Pericardium fibroblast (primary cell): ENCODE measurements around the gene YBX1. TPM values are rescaled to one million over a fixed set of nuclear protein-coding genes. Genes with fewer than 3 reads are reported as not detected.

Experiments
- total RNA-seq: library from RNA; depleted of rRNA; stranded (reverse); fragments of >200 nt; gene quantifications from 2 replicates; pipeline ENCODE4 v1.2.3, GENCODE V29; 2015

Gene YBX1
- total RNA-seq: 514 and 596 TPM in 2 replicates

GRCh38 chr1:42681741-42682483 is at the start of gene YBX1:
Gene YBX1, plus strand, starts transcription at chr1:42682418. Its CDS starts 148 bp downstream, at chr1:42682566.

DNA sequence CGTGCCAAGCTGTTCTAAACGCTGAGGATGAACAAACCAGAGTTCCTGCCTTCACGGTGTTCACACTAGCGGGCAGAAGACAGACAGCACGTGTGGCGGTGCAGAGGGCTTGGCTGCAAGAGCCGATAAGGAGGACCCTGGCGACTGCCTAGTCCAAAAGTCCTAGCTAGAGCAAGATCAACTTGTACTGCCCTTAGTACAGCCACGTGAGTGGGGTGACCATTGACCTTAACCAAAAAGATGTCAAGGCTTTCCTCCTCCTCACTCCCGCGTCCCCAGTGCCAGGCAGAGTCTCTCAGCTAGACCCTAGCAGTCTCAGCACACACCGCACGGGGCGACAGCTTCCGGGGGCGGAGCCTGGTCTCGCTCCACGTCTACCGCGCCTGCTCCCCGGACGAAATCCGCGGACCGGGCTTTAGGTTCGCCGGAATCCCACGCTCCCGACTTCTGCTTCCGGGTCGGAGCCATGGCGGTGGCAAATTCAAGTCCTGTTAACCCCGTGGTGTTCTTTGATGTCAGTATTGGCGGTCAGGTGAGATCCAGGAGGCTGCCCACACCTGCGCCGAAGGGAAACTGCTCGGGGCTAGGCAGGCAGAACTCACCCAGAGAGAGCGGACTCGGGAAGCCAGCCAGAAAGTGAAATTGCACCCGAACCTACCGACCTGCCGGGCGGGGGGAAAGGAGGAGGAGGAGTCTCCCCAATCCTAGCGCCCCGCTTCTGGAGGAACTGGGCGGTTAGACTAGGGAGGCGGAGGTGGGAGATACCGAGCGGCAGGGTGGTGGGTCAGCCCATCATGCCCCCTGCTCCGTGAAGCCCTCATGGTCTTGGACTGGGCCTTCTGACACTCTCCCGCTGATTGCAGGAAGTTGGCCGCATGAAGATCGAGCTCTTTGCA is 24.0 kb upstream of the YBX1 start, which contains the start of gene PPIH:
Gene PPIH (plus strand): TSS at position 443 of the 896 bp plus-strand sequence. CDS start 24 bp downstream, at position 467.

DNA sequence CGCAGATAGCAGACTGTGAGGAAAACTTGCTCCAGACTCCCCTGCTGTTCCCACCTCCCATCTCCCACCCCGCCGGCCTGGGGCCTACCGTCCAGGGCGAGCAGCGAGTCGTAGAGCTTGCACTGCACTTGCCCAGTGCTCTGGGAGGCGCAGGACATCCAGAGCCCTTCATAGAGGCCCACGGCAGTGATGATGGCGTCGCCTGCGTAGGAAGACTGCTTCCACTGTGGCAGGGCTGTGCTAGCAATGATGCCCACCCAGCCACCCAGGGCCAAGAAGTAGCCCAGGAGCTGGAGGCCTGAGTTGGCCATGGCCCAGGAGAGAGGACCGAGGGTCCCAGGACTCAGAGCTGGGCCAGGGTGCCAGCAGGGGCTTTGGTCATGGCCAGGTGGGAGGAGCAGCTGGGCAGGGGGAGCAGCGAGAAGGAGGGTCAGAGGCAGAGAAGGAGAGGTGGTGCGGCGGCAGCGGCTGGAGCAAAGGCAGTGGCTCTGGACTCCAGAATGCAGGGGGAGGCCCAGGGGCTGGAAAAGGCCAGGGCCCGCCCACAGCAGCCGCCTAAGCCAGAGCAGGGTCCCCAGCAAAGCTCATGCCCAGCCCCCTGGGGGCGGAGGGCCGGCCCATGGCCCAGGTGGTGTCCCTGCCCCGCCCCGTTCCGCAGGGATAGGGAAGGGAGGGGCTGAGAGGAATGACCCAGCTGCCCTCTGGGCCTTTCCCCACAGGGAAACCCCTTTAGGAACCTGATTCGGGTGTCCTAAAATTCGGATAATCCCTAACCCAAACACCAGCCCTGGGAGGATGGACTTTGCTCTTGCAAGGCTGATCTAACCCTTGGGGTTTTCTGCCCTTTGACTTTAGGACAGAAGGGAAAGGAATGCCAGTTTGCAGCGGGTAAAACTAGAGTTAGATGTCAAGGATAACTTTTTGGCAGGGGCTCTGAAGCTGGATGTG is 57.8 kb downstream of the YBX1 start, which contains the start of gene CLDN19:
Gene CLDN19 (minus strand): TSS at position 484 of the 948 bp plus-strand sequence. CDS start 173 bp downstream, at position 311.

Other genes starting within 250 kb of the YBX1 start
- 1.5 and 3.8 TPM in 2 replicates for gene ZMYND12, start 226.4 kb upstream of the YBX1 start, total RNA-seq
- gene PPCS, start 225.9 kb upstream of the YBX1 start, total RNA-seq: 57.8 and 66.6 TPM in 2 replicates
- gene CCDC30, start 219.1 kb upstream of the YBX1 start, total RNA-seq: 0.47 and 0.51 TPM in 2 replicates
- 18.7 and 34.5 TPM in 2 replicates for gene PPIH, start 24.0 kb upstream of the YBX1 start, total RNA-seq
- not detected in 2 replicates for gene CLDN19, start 57.8 kb downstream of the YBX1 start, total RNA-seq
- 144 and 214 TPM in 2 replicates for gene P3H1, start 84.6 kb downstream of the YBX1 start, total RNA-seq
- 2.2 and 7.5 TPM in 2 replicates for gene C1orf50, start 84.8 kb downstream of the YBX1 start, total RNA-seq
- gene TMEM269, start 102.6 kb downstream of the YBX1 start, total RNA-seq: under 0.01 TPM in 1 of 2 replicates, not detected in the other
- 6.7 and 18.8 TPM in 2 replicates for gene ERMAP, start 134.7 kb downstream of the YBX1 start, total RNA-seq
- 15.7 and 23.0 TPM in 2 replicates for gene SVBP, start 135.0 kb downstream of the YBX1 start, total RNA-seq
- gene ZNF691, start 164.2 kb downstream of the YBX1 start, total RNA-seq: 7.5 and 8.3 TPM in 2 replicates